DOHH2 (cell line): Measurements from ENCODE around the gene PIR.
A peak's percentile ranks its signal among the peaks of the same experiment; 100 is the strongest.

Experiments used
- H3F3A ChIP-seq: fragments of 200-600 bp; sonication (generic), shearing (Covaris generic); 2 replicates; pipeline ENCODE4 v1.6.0; 2016; ENCODE audit warnings: antibody characterized with exemption, mild to moderate bottlenecking; ENCODE audit not compliant: control insufficient read depth, insufficient read depth
- H3K27ac ChIP-seq: fragments of 200-600 bp; sonication (generic); 2 replicates; pipeline ENCODE4 v1.5.1; 2014; ENCODE audit warnings: low read depth, mild to moderate bottlenecking, low read length, moderate library complexity
- H3K27me3 ChIP-seq: fragments of 200-600 bp; sonication (generic); 2 replicates; pipeline ENCODE4 v1.6.1; 2014; ENCODE audit warnings: mild to moderate bottlenecking, low read length, mixed read lengths; ENCODE audit not compliant: control insufficient read depth
- H3K36me3 ChIP-seq: fragments of 200-600 bp; sonication (generic); 2 replicates; pipeline ENCODE4 v1.6.1; 2014; ENCODE audit warnings: mild to moderate bottlenecking, low read length, moderate library complexity, mixed read lengths; ENCODE audit not compliant: control insufficient read depth
- H3K4me1 ChIP-seq: fragments of 200-600 bp; sonication (generic); 2 replicates; pipeline ENCODE4 v1.6.1; 2014; ENCODE audit warnings: mild to moderate bottlenecking, low read length, mixed read lengths; ENCODE audit not compliant: control insufficient read depth
- H3K4me2 ChIP-seq: fragments of 200-600 bp; sonication (generic); 2 replicates; pipeline ENCODE4 v1.6.0; 2014; ENCODE audit warnings: mild to moderate bottlenecking, low read length, moderate library complexity
- H3K4me3 ChIP-seq: fragments of 200-600 bp; sonication (generic); 2 replicates; pipeline ENCODE4 v1.5.1; 2014; ENCODE audit warnings: mild to moderate bottlenecking, low read length, mixed read lengths
- H3K79me2 ChIP-seq: fragments of 200-600 bp; sonication (generic); 2 replicates; pipeline ENCODE4 v1.6.1; 2014; ENCODE audit warnings: mild to moderate bottlenecking, low read length, mixed read lengths; ENCODE audit not compliant: control insufficient read depth
- H3K9me2 ChIP-seq: fragments of 200-600 bp; sonication (generic); replicated peaks from 2 replicates; pipeline ENCODE4 v1.6.1; 2014; ENCODE audit warnings: mild to moderate bottlenecking, low read length, mixed read lengths; ENCODE audit not compliant: control insufficient read depth
- H3K9me3 ChIP-seq: fragments of 200-600 bp; sonication (generic); 2 replicates; pipeline ENCODE4 v1.6.1; 2014; ENCODE audit warnings: antibody characterized with exemption, low read length, mixed read lengths; ENCODE audit not compliant: control insufficient read depth, insufficient read depth
- H4K20me1 ChIP-seq: fragments of 200-600 bp; sonication (generic); 2 replicates; pipeline ENCODE4 v1.6.0; 2014; ENCODE audit warnings: low read depth, mild to moderate bottlenecking, antibody characterized with exemption, low read length, moderate library complexity; ENCODE audit not compliant: control insufficient read depth, insufficient read depth
- EZH2phosphoT487 ChIP-seq: fragments of 200-600 bp; sonication (generic); IDR thresholded peaks from 2 replicates; pipeline ENCODE4 v1.6.1; 2017; ENCODE audit warnings: borderline replicate concordance, mild to moderate bottlenecking, antibody characterized with exemption, low read length, moderate library complexity, mixed read lengths
- TF ChIP-seq, protein P1 (sequence below): fragments of 200-600 bp; sonication (generic); IDR thresholded peaks from one replicate; pipeline ENCODE4 v1.5.1; 2014; ENCODE audit warnings: antibody characterized with exemption, mild to moderate bottlenecking, low read depth, low read length; ENCODE audit not compliant: poor library complexity, severe bottlenecking

Gene PIR

DNA sequence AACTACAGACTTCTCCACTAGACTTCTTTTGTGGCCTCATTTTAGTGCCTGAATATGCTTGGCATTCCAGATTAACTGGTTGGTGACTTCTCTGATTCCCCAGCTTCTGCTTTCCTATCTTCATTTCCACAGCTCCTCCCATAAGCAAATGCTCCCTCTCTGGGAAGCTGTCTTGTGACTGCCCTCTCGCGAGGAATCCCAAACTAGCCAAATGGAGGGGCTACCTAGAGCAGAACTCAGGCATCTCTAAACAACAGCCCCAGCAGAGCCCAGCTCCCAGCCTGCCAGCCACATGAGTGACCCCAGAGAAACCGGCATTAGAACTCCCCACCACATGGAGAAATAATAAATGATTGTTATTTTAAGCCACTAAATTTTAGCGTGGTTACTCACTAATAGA, 101.3 kb downstream of the PIR start:
- Histone ChIP-seq H3K79me2 (no peaks in the 10 kb centered on the region), H3F3A (no peaks in the 10 kb centered on the region), H3K4me2 (no peak overlapping the region), H3K36me3 (no peaks in the 10 kb centered on the region), H3K9me3 (no peaks in the 10 kb centered on the region), H3K4me1 (no peaks in the 10 kb centered on the region), H4K20me1 (no peaks in the 10 kb centered on the region), H3K4me3 (no peak overlapping the region), H3K9me2 (no peaks in the 10 kb centered on the region), H3K27me3 (no peaks in the 10 kb centered on the region), H3K27ac (no peak overlapping the region)
- TF ChIP-seq, protein P1, sequence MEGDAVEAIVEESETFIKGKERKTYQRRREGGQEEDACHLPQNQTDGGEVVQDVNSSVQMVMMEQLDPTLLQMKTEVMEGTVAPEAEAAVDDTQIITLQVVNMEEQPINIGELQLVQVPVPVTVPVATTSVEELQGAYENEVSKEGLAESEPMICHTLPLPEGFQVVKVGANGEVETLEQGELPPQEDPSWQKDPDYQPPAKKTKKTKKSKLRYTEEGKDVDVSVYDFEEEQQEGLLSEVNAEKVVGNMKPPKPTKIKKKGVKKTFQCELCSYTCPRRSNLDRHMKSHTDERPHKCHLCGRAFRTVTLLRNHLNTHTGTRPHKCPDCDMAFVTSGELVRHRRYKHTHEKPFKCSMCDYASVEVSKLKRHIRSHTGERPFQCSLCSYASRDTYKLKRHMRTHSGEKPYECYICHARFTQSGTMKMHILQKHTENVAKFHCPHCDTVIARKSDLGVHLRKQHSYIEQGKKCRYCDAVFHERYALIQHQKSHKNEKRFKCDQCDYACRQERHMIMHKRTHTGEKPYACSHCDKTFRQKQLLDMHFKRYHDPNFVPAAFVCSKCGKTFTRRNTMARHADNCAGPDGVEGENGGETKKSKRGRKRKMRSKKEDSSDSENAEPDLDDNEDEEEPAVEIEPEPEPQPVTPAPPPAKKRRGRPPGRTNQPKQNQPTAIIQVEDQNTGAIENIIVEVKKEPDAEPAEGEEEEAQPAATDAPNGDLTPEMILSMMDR = no peak
- TF ChIP-seq EZH2phosphoT487 = no peak

DNA sequence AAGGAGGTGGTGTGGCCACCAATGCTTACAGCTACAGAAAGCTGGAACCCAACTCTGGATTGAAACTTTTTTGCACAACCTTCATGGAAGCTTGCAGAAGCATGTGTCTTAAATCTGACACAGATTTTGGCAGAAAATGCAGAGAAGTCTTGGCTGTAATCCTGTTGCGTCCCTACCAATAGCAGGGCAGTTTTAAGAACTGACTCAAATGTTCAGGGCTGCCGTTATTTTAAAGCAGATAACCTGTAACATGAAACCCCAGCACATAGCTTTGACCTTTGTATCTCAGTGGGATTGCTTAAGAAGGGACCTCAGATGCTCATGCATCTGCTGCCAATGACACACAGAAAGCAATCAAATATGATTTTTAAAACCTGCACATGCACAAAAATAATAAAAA, 108.8 kb downstream of the PIR start, which contains the start of gene VEGFD:
TSS of gene VEGFD (minus strand) at position 110 of the 400 bp plus-strand sequence. CDS start 467 bp downstream, outside the sequence.
- H3K79me2 ChIP-seq = no peaks in the 10 kb centered on the region
- H3F3A ChIP-seq = no peaks in the 10 kb centered on the region
- H4K20me1 ChIP-seq = no peaks in the 10 kb centered on the region
- no peak within 1 kb of the TSS for H3K27ac ChIP-seq
- H3K4me3 ChIP-seq = no peak within 1 kb of the TSS
- no peaks in the 10 kb centered on the region for H3K27me3 ChIP-seq
- no peaks in the 10 kb centered on the region for H3K36me3 ChIP-seq
- H3K4me1 ChIP-seq = no peaks in the 10 kb centered on the region
- TF ChIP-seq EZH2phosphoT487 = no peak
- TF ChIP-seq, protein P1 = no peak
- H3K4me2 ChIP-seq = no peak within 1 kb of the TSS
- H3K9me3 ChIP-seq = no peaks in the 10 kb centered on the region
- H3K9me2 ChIP-seq = no peaks in the 10 kb centered on the region

DNA sequence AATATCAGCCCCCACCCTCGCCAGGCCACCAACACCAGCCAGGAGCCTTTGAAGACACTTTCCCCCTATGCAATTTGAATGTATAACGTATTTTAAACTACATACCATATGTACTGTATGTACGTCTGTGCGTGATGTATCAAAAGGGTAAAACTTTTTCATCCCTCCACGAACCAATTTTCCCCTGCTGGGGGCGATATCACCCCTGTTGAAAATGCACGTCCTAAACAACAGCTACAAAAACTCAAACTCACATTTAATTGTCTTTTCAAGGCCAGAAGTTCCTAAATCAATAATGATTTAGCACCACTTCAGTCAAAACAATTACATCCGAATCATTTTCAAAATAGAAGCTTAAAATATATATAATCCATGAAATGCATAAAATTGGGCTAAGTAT, 110.3 kb downstream of the PIR start:
- no peaks in the 10 kb centered on the region for H3K9me3 ChIP-seq
- no peaks in the 10 kb centered on the region for H3K79me2 ChIP-seq
- H3F3A ChIP-seq = no peaks in the 10 kb centered on the region
- H3K4me1 ChIP-seq = peaks cover 2% of the 10 kb centered on the region; the same call in 1 of the 2 replicates
- H4K20me1 ChIP-seq = no peaks in the 10 kb centered on the region
- TF ChIP-seq EZH2phosphoT487 = no peak
- TF ChIP-seq, protein P1 = peak; percentile 43
- H3K4me2 ChIP-seq = no peak overlapping the region
- H3K27me3 ChIP-seq = no peaks in the 10 kb centered on the region
- H3K27ac ChIP-seq = no peak overlapping the region
- no peak overlapping the region for H3K4me3 ChIP-seq
- no peaks in the 10 kb centered on the region for H3K36me3 ChIP-seq
- H3K9me2 ChIP-seq = no peaks in the 10 kb centered on the region

DNA sequence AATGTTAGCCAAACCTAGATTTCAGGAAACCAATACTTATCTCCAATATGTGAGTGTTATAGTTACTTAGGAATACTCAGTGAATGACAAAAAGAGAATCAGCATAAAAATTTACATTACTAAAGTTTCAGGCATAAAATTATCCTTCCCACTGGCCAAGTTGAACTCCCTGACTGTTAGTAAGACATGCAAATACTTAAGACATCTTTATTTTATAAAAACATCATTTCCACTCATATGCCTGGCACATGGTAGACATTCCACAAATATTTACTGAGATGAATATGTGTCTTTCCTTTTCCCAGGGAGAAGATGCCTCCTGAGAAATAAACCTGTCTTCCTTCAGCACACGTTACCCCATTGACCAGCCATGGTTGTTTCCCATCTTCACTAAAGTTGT, 116.2 kb downstream of the PIR start:
- H3K27ac ChIP-seq = no peak overlapping the region
- no peaks in the 10 kb centered on the region for H3K9me3 ChIP-seq
- no peaks in the 10 kb centered on the region for H3K27me3 ChIP-seq
- no peaks in the 10 kb centered on the region for H3K79me2 ChIP-seq
- no peaks in the 10 kb centered on the region for H3K36me3 ChIP-seq
- no peaks in the 10 kb centered on the region for H3K9me2 ChIP-seq
- H3F3A ChIP-seq = no peaks in the 10 kb centered on the region
- H4K20me1 ChIP-seq = no peaks in the 10 kb centered on the region
- H3K4me3 ChIP-seq = no peak overlapping the region
- no peak for TF ChIP-seq EZH2phosphoT487
- TF ChIP-seq, protein P1 = no peak
- H3K4me1 ChIP-seq = peaks cover 2% of the 10 kb centered on the region; the same call in 1 of the 2 replicates
- no peak overlapping the region for H3K4me2 ChIP-seq
